B cell (primary cell): ENCODE results near the gene SPX.

Source experiments
- EZH2 ChIP-seq: IDR thresholded peaks from 2 replicates; pipeline ENCODE4 v1.6.1; 2012; ENCODE audit warnings: borderline replicate concordance, low read depth, mild to moderate bottlenecking, moderate library complexity, low read length; ENCODE audit not compliant: insufficient read depth, poor library complexity, severe bottlenecking
- TF ChIP-seq, protein P1 (sequence below): fragments of 200-600 bp; IDR thresholded peaks from one replicate; pipeline ENCODE4 v1.8.0; 2022; ENCODE audit warnings: antibody characterized with exemption, mild to moderate bottlenecking

- TF ChIP-seq, protein P1, sequence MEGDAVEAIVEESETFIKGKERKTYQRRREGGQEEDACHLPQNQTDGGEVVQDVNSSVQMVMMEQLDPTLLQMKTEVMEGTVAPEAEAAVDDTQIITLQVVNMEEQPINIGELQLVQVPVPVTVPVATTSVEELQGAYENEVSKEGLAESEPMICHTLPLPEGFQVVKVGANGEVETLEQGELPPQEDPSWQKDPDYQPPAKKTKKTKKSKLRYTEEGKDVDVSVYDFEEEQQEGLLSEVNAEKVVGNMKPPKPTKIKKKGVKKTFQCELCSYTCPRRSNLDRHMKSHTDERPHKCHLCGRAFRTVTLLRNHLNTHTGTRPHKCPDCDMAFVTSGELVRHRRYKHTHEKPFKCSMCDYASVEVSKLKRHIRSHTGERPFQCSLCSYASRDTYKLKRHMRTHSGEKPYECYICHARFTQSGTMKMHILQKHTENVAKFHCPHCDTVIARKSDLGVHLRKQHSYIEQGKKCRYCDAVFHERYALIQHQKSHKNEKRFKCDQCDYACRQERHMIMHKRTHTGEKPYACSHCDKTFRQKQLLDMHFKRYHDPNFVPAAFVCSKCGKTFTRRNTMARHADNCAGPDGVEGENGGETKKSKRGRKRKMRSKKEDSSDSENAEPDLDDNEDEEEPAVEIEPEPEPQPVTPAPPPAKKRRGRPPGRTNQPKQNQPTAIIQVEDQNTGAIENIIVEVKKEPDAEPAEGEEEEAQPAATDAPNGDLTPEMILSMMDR = no peak
- no peak for TF ChIP-seq EZH2
These were observed 47.8 kb downstream of the SPX start for GRCh38 chr12:21573733-21574358.
